G401.6 (cell line): ENCODE measurements around the gene CELF1.

Experiments used
- FAIRE-seq: peaks from 2 replicates; lab custom pipeline; 2012; peaks lifted over from hg19 to GRCh38; lab: Jason Lieb, UNC

The CELF1 gene

DNA sequence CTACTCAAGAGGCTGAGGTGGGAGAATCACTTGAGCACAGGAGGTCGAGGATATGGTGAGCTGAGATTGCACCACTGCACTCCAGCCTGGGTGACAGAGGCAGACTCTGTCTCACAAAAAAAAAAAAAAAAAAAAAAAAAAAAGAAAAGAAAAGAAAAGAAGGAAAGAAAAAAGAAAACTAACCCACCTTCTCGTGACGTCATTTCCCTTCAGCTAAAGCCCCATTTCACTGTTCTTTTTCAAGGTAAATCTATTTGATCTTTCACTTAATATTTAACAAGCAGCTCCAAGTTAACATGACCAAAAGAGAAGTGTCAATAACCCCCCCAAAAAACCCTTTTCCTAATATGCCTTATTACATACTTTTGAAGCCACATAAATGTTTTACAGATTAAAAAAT, 109.1 kb downstream of the CELF1 start:
- FAIRE-seq, result no peak

DNA sequence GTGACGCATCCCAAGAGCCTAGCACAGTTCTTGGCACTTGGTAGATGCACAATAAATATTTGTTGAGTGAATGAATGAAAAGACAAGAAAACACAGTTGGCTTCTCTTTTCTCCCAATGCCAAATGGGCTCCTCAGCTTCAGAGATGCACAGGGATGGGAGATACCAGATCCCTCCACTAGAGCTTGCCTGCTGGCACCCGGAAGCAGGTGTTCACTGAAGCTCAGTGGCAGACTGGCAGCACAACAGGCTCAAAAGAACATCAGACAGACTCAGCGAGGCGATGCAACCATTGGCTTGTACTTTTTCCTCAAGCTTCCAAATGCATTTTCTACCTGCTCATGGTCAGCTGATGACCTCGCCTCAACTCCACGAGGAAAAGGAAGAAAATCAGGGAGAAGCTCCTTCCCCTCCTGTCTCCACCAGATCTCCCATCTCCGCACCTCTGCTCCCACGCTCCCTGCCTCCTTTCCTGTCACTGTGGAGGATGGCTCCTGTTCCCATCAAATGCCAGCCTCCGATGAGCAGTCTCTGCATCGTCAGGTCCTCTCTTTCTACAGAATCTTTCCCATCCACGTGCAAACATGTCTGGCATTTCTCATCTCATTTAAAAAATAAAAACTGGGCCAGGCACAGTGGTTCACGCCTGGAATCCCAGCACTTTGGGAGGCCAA, 109.8 kb downstream of the CELF1 start:
- FAIRE-seq, result no peak

DNA sequence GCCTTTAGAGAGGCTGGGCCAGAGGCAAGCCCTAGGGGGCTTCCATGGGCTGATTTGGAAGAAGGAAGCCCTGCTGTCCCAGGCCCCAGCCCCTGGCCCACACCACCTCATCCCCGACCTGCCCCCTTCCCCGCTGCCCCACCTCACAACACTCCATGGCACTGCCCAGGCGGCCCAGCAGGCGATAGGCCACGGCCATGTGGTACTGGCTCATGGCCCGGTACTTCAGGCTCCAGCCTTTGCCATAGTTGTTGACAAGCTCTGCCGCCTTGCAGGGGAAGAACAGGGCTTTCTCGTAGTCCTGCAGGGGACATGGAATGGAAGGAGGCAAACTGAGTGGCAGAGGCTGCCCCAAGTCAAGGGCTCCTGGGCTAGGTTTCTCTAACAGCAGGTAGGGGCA, 110.4 kb downstream of the CELF1 start:
- FAIRE-seq, result no peak

DNA sequence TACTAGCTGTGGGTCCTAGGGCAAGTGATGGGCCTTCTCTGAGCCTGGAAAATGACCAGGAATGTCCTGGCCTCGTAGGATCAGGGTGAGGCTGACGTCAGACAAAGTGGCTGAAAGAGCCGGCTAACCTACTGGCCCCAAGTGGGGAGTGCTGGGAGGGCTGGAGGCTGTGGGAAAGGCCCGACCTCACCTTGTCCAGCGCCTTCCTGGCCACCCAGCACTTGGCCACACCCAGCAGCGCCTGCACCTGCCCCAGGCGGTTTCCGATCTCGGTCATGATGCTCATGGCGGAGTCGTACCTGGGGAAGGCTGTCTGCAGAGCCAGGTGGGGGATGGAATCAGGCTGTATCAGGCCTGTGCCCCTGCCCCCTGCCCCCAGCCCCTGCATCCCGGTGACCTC, 111.5 kb downstream of the CELF1 start:
- FAIRE-seq, result no peak

DNA sequence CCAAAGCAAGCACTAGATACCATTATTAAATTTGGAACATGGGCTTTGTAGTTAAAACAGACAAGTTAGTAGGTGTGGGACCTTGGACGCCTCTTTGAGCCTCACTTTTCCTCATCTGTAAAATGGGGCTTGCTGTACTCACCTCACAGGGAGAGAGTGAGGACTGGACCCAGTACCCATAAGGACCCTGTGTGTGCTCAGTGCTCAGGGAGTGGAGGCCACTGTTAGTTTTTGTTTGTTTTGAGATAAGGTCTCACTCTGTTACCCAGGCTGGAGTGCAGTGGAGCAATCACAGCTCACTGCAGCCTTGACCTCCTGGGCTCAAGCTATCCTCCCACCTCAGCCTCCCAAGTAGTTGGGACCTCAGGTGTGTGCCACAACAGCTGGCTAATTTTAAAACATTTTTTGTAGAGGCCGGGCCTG, 112.9 kb downstream of the CELF1 start:
- no peak for FAIRE-seq

DNA sequence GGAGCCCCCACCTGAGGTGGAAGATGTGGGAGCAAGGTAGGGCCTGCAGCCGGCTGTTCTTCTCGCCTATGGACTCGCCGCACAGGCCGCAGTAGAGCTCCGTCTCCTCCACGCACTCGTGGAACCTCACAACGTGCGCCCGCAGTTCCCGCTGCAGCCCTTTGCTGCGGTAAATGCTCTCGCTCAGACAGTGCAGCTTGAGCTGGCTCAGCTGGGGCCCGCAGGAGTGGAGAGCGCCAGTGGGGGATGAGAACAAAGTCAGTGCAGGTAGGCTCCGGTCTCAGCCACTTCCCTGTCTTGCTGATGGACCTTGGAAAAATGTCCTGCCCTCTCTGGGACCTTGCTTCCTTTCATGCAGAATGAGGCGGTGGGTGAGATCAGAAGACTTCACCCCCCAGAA, 114.2 kb downstream of the CELF1 start:
- no peak for FAIRE-seq

DNA sequence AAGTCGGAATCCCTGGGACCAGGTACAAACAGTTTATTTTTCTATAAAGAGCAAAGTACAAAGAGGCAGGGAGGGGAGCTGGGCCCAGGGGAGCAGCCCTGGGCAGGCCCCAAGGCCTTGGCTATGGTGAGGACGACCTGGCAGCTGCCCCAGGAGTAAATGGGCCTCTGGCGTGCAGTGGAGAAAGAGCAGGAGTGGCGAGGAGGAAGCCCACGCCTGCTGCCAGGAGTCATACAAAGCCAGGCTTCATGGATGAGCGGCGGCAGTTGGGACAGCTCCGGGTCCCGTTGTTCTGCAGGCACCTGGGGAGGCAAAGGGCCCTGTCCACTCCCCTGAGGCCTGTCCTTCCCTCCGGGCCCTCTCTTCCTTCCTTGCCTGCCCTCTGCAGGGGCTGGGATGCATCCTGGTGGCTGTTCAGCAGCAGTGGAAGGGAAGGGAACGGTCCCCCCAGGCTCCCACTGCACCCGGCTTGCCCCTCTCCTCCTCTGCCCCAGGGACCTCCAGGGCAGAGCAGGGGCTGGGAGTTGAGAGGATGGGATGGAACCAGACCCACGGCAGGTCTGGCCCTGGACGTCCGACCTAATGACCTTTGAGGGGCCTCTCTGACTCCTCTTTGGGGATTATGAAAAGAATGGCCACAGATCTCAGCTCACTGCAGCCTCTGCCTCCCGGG, 115.0 kb downstream of the CELF1 start:
- no peak for FAIRE-seq

DNA sequence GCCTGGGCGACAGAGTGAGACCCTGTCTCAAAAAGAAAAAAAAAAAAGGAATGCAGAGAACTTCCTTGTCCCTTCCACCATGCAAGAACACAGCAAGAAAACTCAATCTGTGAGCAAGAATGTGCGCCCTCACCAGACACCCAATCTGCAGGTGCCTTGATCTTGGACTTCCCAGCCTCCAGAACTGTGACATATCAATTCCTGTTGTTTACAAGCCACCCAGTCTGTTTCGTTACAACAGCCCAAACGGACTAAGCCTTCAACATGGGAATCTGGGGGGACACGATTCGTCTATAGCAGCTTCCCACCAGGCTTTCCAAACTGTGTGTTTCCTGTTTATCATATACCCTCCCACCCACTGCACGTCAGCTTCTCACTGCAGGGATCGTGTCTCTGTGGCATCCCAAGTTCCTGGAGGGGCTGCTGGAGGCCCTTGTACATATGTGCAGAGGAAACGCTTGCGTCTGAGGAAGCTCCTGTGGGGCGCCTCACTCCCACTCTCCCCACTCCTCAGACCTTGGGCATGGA, 115.7 kb downstream of the CELF1 start:
- no peak for FAIRE-seq

DNA sequence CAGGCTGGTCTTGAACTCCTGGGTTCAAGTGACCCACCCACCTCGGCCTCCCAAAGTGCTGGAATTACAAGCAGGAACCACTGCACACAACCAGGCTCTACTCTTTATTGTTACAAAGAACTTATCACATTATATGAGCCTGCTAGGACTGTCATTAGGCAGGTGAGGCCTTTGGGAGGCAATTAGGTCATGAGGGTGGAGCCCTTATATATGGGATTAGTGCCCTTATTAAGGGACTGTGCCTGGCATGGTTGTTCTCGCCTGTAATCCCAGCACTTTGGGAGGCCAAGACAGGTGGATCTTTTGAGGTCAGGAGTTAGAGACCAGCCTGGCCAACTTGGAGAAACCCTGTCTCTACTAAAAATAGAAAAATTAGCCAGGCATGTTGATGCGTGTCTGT, 116.2 kb downstream of the CELF1 start:
- FAIRE-seq, result no peak

DNA sequence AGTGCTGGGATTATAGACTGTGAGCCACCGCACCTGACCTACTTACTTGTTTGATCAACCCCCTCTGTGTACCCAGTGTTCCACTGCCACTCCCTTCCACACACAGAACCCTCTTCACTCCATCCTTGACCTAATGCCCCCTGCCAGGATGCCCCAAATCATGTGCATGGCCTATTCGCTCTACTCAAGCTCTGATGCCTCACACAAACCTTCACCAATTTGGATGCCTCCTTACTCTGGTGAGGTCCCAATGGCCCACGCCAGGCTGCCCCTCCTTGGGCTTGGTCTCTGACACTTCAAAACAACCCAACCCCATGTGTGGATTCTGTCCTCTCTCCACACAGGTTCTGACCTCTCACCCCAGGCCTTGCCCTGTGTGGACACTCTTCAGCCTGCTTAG, 117.2 kb downstream of the CELF1 start:
- FAIRE-seq, result no peak

DNA sequence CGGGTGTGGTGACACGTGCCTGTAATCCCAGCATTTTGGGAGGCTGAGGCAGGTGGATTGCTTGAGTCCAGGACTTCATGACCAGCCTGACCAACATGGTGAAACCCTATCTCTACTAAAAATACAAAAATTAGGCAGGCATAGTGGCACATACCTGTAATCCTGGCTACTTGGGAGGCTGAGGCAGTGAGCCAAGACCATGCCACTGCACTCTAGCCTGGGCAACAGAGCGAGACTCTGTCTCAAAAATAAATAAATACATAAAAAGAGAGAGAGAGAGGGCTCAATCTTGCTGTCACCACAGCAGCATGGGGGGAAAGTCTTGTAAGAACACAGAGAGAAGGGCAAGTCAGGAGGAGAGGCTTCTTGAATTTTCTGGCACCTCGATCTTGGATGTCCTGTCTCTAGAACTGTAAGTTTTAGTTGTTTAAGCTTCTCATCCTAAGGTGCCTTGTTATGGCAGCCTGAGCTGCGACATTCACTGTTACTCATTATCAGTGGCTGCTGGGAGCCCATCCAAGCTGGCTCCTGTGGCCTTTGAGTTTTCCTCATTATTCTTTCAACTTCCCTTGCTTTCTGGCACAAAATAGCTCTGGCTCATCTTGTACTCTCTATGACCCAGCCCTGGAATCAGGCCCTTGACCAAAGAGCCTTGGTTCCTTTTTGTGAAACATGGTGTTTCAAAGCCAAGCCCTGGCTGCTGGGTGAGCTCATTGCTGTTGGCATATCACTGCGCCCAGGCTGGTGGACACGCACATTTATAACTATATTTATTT, 118.7 kb downstream of the CELF1 start:
- FAIRE-seq, result no peak

DNA sequence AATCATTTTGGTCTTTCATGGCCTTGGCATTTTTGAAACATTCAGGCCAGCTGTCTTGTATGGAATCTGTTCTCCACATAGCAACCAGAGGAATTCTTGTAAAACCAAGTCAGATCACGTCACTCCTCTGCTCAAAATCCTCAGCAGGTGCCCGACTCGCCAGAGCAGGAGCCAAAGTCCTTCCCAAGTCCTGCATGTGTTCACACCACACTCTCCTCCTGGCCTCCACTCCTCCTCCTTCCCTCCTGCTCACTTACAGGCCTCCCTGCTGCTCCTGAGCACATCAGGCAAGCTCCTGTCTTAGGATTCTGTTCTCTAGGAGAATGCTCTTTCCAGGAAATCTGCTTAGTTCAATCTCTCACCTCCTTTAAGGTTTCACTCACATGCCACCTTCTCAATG, 119.8 kb downstream of the CELF1 start:
- FAIRE-seq, result no peak

DNA sequence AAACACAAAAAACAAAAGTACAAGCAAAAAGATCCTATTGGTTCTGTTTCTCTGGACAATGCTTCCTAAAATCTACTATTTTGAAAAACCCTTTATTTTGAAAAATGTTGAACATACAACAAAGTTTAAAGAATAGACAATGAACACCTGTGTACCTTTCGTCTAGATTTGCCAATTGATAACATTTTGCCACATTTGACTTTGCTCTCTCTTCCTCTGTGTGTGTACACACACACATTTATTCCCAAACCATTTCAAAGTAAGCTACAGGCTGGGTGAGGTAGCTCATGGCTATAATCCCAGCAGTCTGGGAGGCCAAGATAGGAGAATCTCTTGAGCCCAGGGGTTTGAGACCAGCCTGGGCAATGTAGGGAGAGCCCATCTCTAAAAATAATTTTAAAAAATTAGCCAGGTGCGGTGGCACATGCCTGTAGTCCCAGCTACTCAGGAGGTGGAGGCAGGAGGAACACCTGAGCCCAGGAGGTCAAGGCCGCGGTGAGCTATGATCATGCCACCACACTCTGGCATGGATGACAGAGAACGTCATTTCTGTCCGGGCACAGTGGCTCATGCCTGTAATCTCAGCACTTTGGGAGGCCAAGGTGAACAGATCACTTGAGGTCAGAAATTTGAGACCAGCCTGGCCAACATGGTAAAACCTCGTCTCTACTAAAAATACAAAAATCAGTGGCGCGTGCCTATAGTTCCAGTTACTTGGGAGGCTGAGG, 121.4 kb downstream of the CELF1 start:
- FAIRE-seq, result no peak

DNA sequence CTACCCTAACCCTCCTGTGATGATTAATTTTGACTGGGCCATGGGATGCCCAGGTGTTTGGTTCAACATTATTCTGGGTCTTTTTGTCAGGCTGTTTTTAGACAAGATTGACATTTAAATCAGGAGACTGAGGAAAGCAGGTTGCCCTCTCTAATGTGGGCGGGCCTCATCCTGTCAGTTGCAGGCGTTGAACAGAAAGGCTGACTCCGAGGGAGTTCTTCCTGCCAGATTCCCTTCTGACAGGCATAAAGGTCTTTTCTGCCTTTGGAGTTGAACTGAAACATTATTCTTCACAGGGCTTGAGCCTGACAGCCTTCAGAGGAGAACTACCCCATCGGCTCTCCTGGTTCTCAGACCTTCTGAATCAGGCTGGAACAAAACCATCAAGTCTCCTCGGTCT, 122.4 kb downstream of the CELF1 start:
- FAIRE-seq, result no peak

DNA sequence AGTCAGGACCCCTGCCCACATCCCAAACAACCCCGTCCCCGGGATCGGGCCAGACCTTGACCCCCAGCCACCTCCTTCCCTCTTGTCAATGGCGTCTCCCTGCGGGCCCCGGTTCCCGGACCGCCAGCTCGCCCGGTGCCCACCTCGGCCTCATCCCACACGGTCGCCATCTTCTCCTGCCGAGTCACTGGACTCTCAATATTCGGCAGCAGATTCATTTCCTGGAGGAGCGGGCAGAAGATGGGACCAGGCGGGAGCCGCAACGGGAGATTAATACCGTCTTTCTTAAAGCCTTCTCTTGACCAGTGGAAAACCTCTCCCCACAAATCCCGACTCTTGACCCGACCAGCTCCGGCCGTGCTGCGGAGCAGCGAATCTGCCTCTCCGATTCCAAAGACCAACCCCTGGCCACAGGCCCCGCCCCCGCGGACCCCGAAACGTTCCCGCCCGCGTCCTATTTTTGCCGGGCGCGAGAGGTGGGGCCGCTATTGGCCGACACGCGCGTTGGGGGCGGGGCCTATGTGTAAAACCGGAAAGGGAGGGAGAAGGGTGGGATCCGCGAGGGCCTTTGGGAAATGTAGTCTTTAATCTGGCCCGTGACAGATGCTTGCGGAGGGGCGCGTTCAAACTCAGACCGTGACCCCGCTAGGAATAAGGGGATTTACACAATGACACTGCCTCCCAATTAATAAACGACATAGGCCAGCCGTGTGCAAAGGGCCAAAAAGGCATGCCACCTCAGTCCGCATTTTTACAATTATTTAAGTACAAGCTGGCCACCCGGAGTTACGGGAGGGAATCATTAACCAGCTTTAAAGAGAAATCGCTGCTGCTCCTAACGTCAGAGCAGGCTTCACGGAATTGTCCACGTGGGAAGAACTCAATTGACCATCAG, 126.6 kb downstream of the CELF1 start, which contains the start of gene PSMC3:
TSS of gene PSMC3 (minus strand) at position 378 of the 895 bp plus-strand sequence. CDS start at position 218, 160 bp downstream.
- FAIRE-seq, result peak; percentile 98

DNA sequence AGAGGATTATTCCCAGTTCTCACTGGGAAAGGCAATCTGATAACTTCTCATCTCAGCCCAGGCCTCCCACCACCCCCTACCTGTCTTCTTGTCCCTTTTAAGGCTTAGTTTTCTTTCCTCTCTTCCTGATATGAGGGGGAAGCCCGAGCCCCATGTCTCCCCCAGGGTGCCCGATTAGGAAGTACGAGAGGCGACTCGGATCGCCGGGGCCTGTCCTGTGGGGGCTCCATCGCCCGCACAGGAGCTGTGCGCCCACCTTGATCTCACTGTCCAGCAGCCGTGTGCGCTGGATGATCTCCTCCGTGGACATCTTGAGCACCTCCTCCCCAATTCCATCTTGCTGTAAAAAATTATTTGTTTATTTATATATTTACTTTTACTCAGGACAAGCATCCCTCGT, 127.3 kb downstream of the CELF1 start:
- no peak for FAIRE-seq

DNA sequence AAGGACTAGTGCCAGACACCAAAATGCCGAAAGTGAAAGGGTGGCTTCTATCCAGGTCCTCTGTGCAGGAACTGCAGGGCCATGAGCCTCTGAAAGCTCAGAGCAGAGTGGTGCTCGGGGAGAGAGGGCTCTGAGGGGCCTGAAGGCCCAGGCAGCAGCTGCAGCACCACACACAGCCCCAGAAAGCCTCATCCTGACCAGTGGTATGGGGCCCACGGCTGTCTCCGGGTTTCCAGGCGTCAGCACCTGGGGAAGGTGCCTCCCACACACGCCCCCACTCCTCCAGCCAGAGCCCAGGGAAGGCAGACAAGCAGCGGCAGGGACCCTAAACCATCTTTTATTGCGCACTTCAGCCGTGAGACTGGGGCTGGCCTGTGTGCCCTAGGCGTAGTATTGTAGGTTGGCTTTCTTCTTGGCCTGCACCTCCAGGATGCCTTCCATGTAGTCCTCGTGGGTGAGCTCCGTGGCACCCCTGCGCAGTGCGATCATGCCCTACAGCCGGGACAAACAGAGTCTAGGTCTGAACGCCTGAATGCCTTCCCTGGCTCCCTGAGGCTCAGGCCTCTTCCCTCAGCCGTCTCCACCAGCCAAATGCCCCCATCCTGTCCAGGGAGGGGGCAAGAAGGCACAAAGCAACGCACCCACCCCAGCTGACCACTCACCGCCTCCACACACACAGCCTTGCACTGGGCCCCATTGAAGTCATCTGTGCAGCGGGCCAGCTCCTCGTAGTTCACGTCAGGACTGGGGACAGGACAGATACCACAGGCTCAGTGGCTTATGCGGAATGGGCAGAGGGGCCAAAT, 134.3 kb downstream of the CELF1 start:
- FAIRE-seq, result no peak

DNA sequence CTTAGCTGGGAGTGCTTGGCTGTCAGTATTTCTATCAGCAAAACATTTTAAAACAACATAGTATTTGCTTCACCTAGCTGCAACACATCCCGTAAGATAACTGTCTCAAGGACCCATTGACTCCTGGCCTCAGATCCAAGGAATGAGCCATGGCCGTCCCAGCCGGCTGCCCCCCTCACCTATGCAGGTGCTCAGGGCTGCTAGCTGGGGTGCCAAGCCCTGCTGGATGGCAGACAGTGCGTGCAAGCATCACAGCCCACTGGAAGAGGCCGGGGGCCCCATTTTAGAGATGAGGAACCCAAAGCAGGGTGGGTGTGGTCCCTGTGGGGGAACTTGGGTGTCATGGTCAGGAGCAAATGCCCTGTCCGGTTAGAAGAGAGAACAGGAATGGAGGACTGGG, 135.2 kb downstream of the CELF1 start:
- no peak for FAIRE-seq

DNA sequence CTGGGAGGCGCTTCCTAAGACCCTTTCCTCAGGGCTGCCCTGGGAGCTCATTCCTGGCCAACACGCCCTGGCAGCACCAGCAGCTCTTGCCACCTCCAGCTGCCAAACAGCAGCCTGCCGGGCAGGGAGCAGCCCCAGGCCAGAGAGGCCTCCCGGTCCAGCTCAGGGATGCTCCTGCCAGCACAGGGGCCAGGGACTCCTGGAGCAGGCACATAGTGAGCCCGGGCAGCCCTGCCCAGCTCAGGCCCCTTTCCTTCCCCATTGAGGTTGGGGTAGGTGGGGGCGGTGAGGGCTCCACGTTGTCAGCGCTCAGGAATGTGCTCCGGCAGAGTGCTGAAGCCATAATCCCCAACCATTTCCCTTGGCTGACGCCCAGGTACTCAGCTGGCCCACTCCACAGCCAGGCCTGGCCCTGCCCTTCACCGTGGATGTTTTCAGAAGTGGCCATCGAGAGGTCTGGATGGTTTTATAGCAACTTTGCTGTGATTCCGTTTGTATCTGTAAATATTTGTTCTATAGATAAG, 136.9 kb downstream of the CELF1 start:
- peak; percentile 88 for FAIRE-seq
